NCI-H524 treated with DMSO at 0.1 percent for 48 hours (cell line): ENCODE results near the gene JADE1.

Experiments
- DNase-seq: peaks from one replicate; lab custom pipeline; 2025; lab: John Stamatoyannopoulos, UW

The JADE1 gene

DNA sequence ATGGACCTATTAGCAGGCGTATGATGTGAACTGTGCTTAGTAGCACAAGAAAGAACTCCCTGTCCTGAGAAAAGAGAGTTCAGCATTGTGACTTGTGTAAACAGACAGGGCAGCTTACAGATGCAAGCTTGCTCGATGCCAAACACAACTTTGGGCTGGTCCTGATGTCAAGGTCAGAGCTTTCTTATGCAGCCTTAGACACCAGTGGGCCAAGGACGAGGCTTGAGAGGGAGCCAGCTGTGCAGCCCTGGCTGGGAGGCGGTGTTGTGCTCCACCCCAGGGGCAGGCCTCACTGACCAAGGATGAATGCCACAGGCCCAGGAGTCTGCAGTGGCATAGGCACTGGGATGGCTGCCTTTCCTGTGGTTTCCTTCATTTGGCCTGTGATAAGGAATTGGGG, 35.4 kb downstream of the JADE1 start:
- DNase-seq: no peak

DNA sequence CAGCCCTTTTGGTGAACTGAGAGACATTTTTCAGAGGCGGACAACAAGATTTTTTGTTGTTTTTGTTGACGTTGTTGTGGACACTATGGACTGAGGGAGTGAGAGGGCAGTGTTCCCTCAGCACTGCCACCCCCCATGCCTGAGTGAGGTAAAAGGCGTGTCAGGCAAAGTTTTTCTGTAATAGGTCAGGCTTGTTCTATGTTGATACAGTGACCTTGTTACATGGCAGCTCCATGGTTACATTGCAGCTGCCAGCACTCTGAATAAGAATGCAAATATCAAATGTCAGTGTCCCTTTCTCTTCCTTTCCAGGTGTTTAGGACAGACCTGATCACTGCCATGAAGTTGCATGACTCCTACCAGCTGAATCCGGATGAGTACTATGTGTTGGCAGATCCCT, 36.6 kb downstream of the JADE1 start:
- DNase-seq: no peak

DNA sequence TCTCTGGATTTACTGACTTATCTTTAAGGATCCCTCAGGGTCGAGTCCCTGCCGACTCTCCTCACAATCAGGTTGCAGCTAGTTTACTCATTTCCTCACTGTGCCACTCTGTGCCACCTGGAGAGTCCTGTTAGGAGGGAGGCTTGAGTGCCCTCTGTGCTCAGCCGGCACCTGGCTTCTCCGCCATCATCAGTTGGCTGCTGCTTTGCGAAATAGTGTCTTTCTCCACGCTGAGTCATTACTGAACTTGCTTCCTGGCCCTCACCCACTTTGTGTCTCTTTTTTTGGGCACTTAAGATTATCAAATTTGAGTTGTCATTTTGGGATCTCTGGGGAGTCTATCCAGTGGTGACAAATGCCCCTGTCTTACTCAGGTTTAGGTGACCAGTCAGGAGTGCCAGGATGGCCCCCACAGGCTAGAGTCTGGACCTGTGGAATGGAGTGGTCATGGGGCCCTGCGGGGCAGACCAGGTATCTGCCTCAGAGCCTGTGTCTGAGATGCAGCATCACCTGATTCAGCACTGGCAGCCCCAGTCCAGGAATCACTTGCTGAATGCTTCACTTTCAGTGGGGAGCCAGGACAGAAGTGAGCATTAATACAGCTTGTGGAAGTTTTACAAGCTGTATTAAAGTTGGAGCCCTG, 37.7 kb downstream of the JADE1 start:
- DNase-seq: no peak

DNA sequence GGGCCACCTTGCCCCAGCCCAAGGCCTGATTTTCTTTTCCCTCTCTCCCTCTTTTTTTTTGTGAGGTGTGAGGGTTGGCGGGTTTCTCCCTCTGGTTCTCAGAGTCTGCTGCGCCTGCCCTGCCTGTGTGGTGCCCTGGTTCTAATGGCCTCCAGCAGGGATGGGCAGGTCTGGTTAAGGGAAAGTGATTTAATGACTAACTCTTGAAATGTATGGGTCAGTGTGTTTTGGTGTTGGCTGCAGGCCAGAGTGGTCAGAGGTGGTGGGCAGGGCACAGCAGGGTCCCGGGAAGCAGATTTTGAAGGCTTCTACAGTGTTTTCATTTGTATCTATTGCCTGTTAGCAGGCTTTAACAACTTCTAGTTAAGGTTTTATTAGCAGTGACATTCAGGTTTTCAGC, 39.0 kb downstream of the JADE1 start:
- DNase-seq: no peak

DNA sequence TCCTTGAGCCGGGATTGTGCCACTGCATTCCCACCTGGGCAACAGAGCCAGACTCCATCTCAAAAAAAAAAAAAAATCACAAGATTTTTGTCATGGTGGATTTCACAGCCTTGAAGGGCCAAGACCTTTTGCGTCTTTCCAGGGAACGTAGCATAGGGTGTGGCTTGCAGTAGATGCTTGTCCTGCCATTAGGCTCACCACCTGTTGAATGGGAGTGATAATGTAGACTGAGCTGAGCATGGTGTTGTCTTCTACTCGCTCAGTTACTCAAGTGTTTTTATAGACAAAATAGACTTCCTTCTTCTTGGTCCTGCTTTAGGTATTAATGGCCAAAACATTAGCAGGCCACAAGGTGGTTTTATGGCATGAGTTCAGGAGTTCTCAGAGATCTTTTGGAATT, 40.8 kb downstream of the JADE1 start:
- no peak for DNase-seq

DNA sequence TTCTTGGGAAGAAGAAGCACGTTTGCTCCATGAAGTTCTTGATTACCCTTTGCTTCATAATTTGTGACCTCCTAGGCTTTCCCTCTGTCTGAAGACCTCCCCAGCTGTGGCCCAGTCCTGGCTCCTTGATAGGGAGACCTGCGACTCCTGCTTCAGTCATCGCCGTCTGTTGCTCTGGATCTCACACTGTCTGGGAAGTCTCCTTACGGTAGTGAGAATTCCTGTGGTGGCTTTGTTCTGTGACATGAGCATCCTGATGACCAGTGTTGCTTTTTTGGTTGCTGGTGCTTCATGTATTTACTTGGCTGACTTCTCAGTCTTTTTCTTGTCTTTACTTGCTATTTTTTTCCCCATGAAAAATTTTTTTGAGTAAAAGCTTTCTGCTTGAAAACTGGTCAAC, 44.2 kb downstream of the JADE1 start:
- DNase-seq: no peak

GRCh38 chr4:128854433-128854832, 44.9 kb downstream of the JADE1 start:
- DNase-seq: no peak

DNA sequence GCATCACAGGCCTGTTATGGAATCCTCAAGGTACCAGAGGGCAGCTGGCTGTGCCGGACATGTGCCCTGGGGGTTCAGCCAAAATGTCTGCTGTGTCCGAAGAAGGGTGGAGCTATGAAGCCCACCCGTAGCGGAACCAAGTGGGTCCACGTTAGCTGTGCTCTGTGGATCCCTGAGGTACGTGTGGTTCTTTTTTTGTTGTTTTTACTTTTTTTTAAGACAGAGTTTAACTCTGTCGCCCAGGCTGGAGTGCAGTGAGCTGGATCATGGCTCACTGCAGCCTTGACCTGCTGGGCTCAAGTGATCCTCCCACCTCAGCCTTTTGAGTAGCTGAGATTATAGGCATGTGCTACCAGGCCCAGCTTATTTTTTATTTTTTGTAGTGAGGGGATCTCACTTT, 46.1 kb downstream of the JADE1 start:
- no peak for DNase-seq

- no peak for DNase-seq
Observed at GRCh38 chr4:128856246-128856645, 46.7 kb downstream of the JADE1 start.

GRCh38 chr4:128858879-128859671, 49.6 kb downstream of the JADE1 start:
- no peak for DNase-seq

DNA sequence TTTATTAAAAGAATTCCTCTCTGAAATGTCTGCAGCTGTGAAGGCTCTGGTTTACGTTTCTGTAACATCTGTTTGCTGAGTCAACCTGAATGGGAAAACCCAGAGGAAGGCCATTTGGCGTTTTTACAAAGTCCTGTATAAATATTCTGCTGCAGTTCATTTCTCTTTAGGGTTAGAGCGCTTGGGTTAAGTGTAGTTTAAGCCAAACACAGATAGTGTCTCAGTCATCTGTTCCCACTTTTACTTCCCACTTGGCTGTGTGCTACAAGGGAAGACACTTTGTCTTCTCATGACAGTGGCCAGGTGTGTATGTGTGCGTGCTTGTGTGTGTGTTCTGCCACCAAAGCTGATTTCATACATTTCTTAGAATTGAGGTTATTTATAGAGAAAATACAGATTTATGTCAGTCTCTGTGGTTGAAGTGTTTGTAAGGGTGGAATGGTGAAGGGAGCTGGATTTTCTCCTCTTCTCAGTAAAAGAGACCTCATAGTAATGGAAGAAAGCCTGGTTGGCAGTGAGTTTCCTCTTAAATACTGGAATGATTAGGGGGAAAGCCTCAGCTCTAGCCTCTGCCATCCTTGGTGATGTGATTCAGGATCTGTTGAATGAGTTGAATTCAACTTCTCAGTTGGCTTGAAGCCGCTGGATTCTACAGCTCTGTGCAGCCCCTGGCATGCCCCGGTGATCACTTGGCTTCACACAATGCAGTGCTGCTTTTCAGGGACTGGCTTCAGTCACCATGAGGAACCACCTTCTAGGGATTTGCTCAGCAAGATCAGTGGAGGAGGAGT, 50.6 kb downstream of the JADE1 start:
- DNase-seq: no peak

DNA sequence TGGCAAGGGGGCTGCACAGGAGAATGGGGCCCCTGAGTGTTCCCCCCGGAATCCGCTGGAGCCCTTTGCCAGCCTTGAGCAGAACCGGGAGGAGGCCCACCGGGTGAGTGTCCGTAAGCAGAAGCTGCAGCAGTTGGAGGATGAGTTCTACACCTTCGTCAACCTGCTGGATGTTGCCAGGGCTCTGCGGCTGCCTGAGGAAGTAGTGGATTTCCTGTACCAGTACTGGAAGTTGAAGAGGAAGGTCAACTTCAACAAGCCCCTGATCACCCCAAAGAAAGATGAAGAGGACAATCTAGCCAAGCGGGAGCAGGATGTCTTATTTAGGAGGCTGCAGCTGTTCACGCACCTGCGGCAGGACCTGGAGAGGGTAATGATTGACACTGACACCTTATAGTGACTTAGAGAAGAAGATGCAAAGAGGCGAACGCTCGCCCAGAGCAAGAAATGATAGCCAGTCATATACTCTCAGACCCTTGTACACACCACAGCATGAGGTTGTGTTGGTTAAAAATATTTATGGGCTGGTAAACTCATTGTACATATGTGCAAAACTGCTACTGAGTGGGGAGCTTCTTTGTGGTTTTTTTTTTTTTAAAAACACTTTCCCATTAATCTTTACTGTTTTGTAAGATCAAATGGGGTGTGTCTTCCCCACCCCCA, 52.5 kb downstream of the JADE1 start:
- no peak for DNase-seq

- no peak for DNase-seq
Observed at GRCh38 chr4:128862608-128863311, 53.3 kb downstream of the JADE1 start.

DNA sequence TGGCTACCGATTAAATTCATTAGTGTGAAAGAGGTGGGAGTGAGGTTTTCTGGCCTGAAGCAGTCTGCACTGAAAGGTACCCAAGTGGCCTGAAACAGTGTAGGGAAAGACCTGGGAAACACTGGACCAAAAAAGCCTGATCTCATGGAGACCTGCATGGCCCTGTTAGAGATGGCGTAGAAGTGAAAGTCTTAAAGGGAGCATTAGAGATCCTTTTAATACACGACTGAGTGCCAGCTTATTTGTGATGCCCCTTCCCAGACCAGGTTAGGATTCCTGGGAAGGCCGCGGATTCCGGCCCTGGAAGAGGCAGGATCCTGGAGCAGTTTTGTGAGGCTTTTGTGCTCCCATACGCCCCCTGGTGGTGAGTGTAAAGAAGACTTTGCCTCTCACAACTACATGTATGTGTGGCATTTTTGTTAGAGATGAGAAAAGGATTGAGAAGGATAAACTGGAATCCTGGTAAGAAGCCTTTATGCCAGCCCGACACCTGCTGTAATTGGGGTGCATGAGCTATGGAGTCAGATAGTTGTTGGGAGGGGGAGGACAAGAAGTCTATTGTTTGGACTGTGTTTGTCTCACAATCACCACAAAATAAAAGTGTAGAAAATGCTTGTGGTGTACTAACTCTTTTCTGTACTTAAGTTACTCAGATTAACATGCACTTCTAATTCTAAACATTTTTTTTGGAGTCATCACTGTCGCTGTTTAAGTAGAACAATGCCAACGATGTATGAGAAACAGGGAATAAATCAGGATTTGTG, 54.0 kb downstream of the JADE1 start:
- DNase-seq: no peak

- no peak for DNase-seq
Observed at GRCh38 chr4:128865132-128865531, 55.6 kb downstream of the JADE1 start.

GRCh38 chr4:128866269-128866668, 56.8 kb downstream of the JADE1 start:
- DNase-seq: no peak

GRCh38 chr4:128866691-128867090, 57.2 kb downstream of the JADE1 start:
- DNase-seq: no peak

GRCh38 chr4:128868758-128869157, 59.3 kb downstream of the JADE1 start:
- DNase-seq: no peak

DNA sequence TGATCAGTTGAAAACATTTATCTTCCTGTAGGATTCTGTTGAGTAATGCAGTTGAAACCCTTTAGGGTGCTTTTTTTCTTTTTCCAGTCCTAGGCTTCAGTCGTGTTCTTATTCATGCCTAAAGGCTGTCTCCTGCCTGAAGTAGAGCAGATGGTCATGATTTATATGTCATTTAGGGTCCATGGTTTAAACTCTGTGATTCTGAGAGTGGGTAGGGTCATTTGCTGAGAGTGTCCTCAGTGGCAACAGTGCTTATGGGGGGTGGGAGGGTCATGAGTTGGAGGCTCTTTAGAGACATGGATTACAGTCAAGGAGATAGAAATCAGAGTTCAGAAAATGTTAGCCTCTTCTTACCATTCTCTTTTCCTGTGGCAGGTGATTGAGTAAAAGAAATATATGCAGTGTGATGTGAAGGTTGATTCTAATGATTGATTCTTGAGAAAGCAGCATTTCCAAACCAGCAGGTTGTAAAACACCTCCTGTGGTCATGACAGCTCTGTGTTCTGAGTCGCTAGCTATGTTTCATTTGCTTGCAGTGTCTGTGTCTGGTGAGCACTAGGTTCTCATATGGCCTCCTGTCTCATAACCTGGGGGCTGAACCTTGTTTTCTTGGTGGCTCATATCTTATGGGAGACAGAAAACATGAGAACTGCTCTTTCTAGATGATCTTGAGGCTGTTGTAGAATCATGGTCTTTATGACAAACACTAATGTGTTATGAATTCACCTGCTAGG, 60.4 kb downstream of the JADE1 start:
- no peak for DNase-seq

DNA sequence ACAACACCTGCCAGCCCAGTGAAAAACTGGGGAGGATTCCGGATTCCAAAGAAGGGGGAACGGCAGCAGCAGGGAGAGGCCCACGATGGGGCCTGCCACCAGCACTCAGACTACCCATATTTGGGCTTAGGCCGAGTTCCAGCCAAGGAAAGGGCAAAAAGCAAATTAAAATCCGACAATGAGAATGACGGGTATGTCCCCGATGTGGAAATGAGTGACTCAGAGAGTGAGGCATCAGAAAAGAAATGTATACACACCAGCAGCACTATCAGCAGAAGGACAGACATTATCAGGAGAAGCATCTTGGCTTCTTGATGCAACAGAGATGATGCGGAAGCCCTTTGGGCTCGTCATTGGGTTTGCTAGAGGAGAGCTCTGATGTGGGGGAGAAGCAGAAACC, 62.4 kb downstream of the JADE1 start:
- no peak for DNase-seq
